ENCODE measurements around the gene MBOAT2.
"Not testable (repeated sequence)": the region's sequence is repeated elsewhere in the genome, so short reads cannot be mapped to it uniquely, and the experiment has no call there.

The MBOAT2 gene

DNA sequence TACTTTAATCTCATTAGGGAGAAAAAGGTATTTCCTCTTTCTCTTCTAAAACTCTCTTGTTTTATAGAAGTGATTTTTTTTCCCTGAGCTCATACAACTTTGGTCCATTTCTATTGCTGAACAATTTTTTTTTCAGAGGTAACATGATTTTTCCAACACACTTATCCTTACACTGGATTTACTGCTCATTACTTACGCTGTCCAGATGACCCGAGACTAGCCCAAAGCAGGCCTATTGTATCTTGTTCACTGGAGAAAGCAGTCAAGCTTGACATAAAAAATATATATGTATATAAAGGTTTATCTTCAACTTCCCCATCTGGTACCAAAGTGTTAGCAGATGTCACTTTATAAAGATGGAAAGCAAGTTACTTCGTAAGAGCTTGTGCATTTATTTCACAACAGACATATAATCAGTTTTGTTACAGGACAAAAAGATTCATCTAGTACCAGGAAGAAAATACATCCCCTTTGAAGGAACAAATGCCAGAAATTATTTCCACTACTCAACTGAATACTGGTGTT, 95.7 kb downstream of the MBOAT2 start:
- no peak overlapping the region for H3K4me3 ChIP-seq (ENCODE audit: low read depth in 1 of 2, low read length in 2 of 2)
- DNase-seq (no peak), ATAC-seq (ENCODE audit: insufficient read depth, low read depth) (no peak)
- no peak overlapping the region for H3K9ac ChIP-seq (ENCODE audit: low read depth, low read length)
- H3K79me2 ChIP-seq (ENCODE audit: insufficient read depth, low read length), result 0 out of 2 replicates have a peak, but pooled peaks cover 3% of the 10 kb centered on the region
- H3K27ac ChIP-seq (ENCODE audit: low read length), result no peak overlapping the region
- H2AFZ ChIP-seq (ENCODE audit: low read depth, low read length), result no peak overlapping the region
- TF ChIP-seq EZH2 (IDR thresholded peaks at IDR 0.05; ENCODE audit: borderline replicate concordance, low read depth, low read length, severe bottlenecking) (no peak), CTCF (IDR thresholded peaks at IDR 0.05; ENCODE audit: borderline replicate concordance, extremely low read depth, low read length, poor library complexity, severe bottlenecking) (no peak)
- no peaks in the 10 kb centered on the region for H3K4me1 ChIP-seq (ENCODE audit: insufficient read depth, low read length)
- H3K4me2 ChIP-seq (ENCODE audit: insufficient read depth, low read length), result no peak overlapping the region
- H3K27me3 ChIP-seq (ENCODE audit: insufficient read depth, low read length, poor library complexity), result no peaks in the 10 kb centered on the region
- H3K9me3 ChIP-seq (ENCODE audit: insufficient read depth, low read length, severe bottlenecking), result peaks cover 14% of the 10 kb centered on the region
- no peaks in the 10 kb centered on the region for H4K20me1 ChIP-seq (ENCODE audit: insufficient read depth, low read length)
- H3K36me3 ChIP-seq (ENCODE audit: insufficient read depth, low read length), result peaks cover 39% of the 10 kb centered on the region

GRCh38 chr2:8903924-8904323, 99.6 kb downstream of the MBOAT2 start:
- not testable (repeated sequence) for H4K20me1 ChIP-seq (ENCODE audit: insufficient read depth, low read length); DNase-seq; H3K4me1 ChIP-seq (ENCODE audit: insufficient read depth, low read length); H3K27me3 ChIP-seq (ENCODE audit: insufficient read depth, low read length, poor library complexity); H2AFZ ChIP-seq (ENCODE audit: low read depth, low read length); H3K79me2 ChIP-seq (ENCODE audit: insufficient read depth, low read length); ATAC-seq (ENCODE audit: insufficient read depth, low read depth); H3K4me3 ChIP-seq (ENCODE audit: low read depth in 1 of 2, low read length in 2 of 2); H3K9ac ChIP-seq (ENCODE audit: low read depth, low read length); H3K4me2 ChIP-seq (ENCODE audit: insufficient read depth, low read length); H3K9me3 ChIP-seq (ENCODE audit: insufficient read depth, low read length, severe bottlenecking); H3K27ac ChIP-seq (ENCODE audit: low read length)
- H3K36me3 ChIP-seq (ENCODE audit: insufficient read depth, low read length), result peaks cover 38% of the 10 kb centered on the region

GRCh38 chr2:8902757-8903156, 100.7 kb downstream of the MBOAT2 start:
- not testable (repeated sequence) for H3K79me2 ChIP-seq (ENCODE audit: insufficient read depth, low read length); H3K4me3 ChIP-seq (ENCODE audit: low read depth in 1 of 2, low read length in 2 of 2); H4K20me1 ChIP-seq (ENCODE audit: insufficient read depth, low read length); H2AFZ ChIP-seq (ENCODE audit: low read depth, low read length); H3K27ac ChIP-seq (ENCODE audit: low read length); ATAC-seq (ENCODE audit: insufficient read depth, low read depth); DNase-seq; H3K27me3 ChIP-seq (ENCODE audit: insufficient read depth, low read length, poor library complexity); H3K9me3 ChIP-seq (ENCODE audit: insufficient read depth, low read length, severe bottlenecking); H3K9ac ChIP-seq (ENCODE audit: low read depth, low read length); H3K4me2 ChIP-seq (ENCODE audit: insufficient read depth, low read length); H3K4me1 ChIP-seq (ENCODE audit: insufficient read depth, low read length)
- peaks cover 30% of the 10 kb centered on the region for H3K36me3 ChIP-seq (ENCODE audit: insufficient read depth, low read length)

- not testable (repeated sequence) for ATAC-seq (ENCODE audit: insufficient read depth, low read depth); H3K27me3 ChIP-seq (ENCODE audit: insufficient read depth, low read length, poor library complexity); H3K79me2 ChIP-seq (ENCODE audit: insufficient read depth, low read length); H3K27ac ChIP-seq (ENCODE audit: low read length); H2AFZ ChIP-seq (ENCODE audit: low read depth, low read length); H3K4me2 ChIP-seq (ENCODE audit: insufficient read depth, low read length); H4K20me1 ChIP-seq (ENCODE audit: insufficient read depth, low read length); H3K4me3 ChIP-seq (ENCODE audit: low read depth in 1 of 2, low read length in 2 of 2); H3K9me3 ChIP-seq (ENCODE audit: insufficient read depth, low read length, severe bottlenecking); DNase-seq; H3K9ac ChIP-seq (ENCODE audit: low read depth, low read length); H3K4me1 ChIP-seq (ENCODE audit: insufficient read depth, low read length)
- peaks cover 21% of the 10 kb centered on the region for H3K36me3 ChIP-seq (ENCODE audit: insufficient read depth, low read length)
Measured at GRCh38 chr2:8897206-8897605, 106.3 kb downstream of the MBOAT2 start.

- peaks cover 17% of the 10 kb centered on the region for H3K36me3 ChIP-seq (ENCODE audit: insufficient read depth, low read length)
- not testable (repeated sequence) for H3K27ac ChIP-seq (ENCODE audit: low read length); ATAC-seq (ENCODE audit: insufficient read depth, low read depth); H3K27me3 ChIP-seq (ENCODE audit: insufficient read depth, low read length, poor library complexity); H4K20me1 ChIP-seq (ENCODE audit: insufficient read depth, low read length); H3K4me1 ChIP-seq (ENCODE audit: insufficient read depth, low read length); H2AFZ ChIP-seq (ENCODE audit: low read depth, low read length); DNase-seq; H3K4me3 ChIP-seq (ENCODE audit: low read depth in 1 of 2, low read length in 2 of 2); H3K9ac ChIP-seq (ENCODE audit: low read depth, low read length); H3K79me2 ChIP-seq (ENCODE audit: insufficient read depth, low read length); H3K9me3 ChIP-seq (ENCODE audit: insufficient read depth, low read length, severe bottlenecking); H3K4me2 ChIP-seq (ENCODE audit: insufficient read depth, low read length)
Measured at GRCh38 chr2:8896671-8897070, 106.8 kb downstream of the MBOAT2 start.

DNA sequence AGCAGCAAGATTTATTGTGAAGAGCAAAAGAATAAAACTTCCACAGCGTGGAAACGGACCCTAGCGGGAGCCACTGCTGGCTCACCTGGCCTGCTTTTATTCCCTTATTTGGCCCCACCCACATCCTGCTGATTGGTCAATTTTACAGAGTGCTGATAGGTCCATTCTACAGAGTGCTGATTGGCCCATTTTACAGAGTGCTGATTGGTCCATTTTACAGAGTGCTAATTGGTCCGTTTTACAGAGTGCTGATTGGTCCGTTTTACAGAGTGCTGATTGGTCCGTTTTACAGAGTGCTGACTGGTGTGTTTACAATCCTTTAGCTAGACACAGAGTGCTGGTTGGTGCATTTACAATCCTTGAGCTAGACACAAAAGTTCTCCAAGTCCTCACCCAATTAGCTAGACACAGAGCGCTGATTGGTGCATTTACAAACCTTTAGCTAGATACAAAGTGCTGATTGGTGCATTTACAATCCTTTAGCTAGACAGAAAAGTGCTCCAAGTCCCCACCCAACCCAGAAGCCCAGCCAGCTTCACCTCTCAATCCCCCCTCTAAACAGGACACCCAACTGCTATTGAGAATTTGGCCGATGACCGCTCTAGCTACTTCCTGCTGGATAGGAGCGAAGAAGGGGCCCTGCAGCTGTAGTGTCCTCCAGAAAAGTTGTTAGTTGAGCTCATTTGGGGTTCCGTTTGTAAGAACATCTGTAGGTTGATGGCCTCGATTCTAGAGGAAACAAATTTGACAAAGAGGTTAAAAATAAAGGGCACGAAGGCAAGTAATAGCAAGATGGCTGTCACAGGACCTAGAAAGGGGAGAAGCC, 108.2 kb downstream of the MBOAT2 start:
- H3K79me2 ChIP-seq (ENCODE audit: insufficient read depth, low read length); H3K27me3 ChIP-seq (ENCODE audit: insufficient read depth, low read length, poor library complexity); H3K4me1 ChIP-seq (ENCODE audit: insufficient read depth, low read length); H4K20me1 ChIP-seq (ENCODE audit: insufficient read depth, low read length); ATAC-seq (ENCODE audit: insufficient read depth, low read depth); H3K27ac ChIP-seq (ENCODE audit: low read length); DNase-seq; H3K9me3 ChIP-seq (ENCODE audit: insufficient read depth, low read length, severe bottlenecking); H2AFZ ChIP-seq (ENCODE audit: low read depth, low read length); H3K4me3 ChIP-seq (ENCODE audit: low read depth in 1 of 2, low read length in 2 of 2); H3K9ac ChIP-seq (ENCODE audit: low read depth, low read length); H3K4me2 ChIP-seq (ENCODE audit: insufficient read depth, low read length): not testable (repeated sequence)
- peaks cover 14% of the 10 kb centered on the region for H3K36me3 ChIP-seq (ENCODE audit: insufficient read depth, low read length)
